Astrocyte of the cerebellum (primary cell): Measurements from ENCODE around the gene SWSAP1.

ENCODE experiments used
- DNase-seq: peaks from one replicate; pipeline ENCODE4 v3.0.0-alpha.2; 2011; ENCODE audit warnings: low read depth
- H3K4me3 ChIP-seq: 2 replicates; pipeline ENCODE4 v1.5.1; 2011; ENCODE audit warnings: mild to moderate bottlenecking, low read depth, low read length, moderate library complexity
- in situ Hi-C: cut with HindIII; loops from 2 replicates; pipeline ENCODE4 v1.10.0; 2017; ENCODE audit warnings: low sequenced_read_pairs
- TF ChIP-seq, protein P1 (sequence below): IDR thresholded peaks from 2 replicates; pipeline ENCODE4 v1.5.1; 2012; ENCODE audit warnings: low read length, low read depth, moderate library complexity, mild to moderate bottlenecking; ENCODE audit errors: missing control alignments

The SWSAP1 gene

GRCh38 chr19:11384778-11385129 is 10.3 kb downstream of the SWSAP1 start:
- no peak for DNase-seq
- in situ Hi-C loops: no loop called here
- TF ChIP-seq, protein P1, sequence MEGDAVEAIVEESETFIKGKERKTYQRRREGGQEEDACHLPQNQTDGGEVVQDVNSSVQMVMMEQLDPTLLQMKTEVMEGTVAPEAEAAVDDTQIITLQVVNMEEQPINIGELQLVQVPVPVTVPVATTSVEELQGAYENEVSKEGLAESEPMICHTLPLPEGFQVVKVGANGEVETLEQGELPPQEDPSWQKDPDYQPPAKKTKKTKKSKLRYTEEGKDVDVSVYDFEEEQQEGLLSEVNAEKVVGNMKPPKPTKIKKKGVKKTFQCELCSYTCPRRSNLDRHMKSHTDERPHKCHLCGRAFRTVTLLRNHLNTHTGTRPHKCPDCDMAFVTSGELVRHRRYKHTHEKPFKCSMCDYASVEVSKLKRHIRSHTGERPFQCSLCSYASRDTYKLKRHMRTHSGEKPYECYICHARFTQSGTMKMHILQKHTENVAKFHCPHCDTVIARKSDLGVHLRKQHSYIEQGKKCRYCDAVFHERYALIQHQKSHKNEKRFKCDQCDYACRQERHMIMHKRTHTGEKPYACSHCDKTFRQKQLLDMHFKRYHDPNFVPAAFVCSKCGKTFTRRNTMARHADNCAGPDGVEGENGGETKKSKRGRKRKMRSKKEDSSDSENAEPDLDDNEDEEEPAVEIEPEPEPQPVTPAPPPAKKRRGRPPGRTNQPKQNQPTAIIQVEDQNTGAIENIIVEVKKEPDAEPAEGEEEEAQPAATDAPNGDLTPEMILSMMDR: no peak

GRCh38 chr19:11387162-11388034 is 12.9 kb downstream of the SWSAP1 start:
- in situ Hi-C loops: no loop called here

More at GRCh38 chr19:11384778-11385129, 10.3 kb downstream of the SWSAP1 start:
- H3K4me3 ChIP-seq: no peak overlapping the region

GRCh38 chr19:11390359-11390758 is 15.9 kb downstream of the SWSAP1 start:
- in situ Hi-C loops: no loop called here
- H3K4me3 ChIP-seq: no peak overlapping the region
- TF ChIP-seq, protein P1: no peak
- no peak for DNase-seq

More at GRCh38 chr19:11387162-11388034, 12.9 kb downstream of the SWSAP1 start:
- H3K4me3 ChIP-seq: no peak overlapping the region
- DNase-seq: no peak
- TF ChIP-seq, protein P1: no peak

- in situ Hi-C loops: no loop called here
- TF ChIP-seq, protein P1: no peak
- H3K4me3 ChIP-seq: no peak overlapping the region
- no peak for DNase-seq
These were observed 16.6 kb downstream of the SWSAP1 start for GRCh38 chr19:11390933-11391680.

- TF ChIP-seq, protein P1: no peak
- H3K4me3 ChIP-seq: no peak overlapping the region
- in situ Hi-C loops: no loop called here
- DNase-seq: no peak
These were observed 22.7 kb downstream of the SWSAP1 start for GRCh38 chr19:11397089-11397610.

DNA sequence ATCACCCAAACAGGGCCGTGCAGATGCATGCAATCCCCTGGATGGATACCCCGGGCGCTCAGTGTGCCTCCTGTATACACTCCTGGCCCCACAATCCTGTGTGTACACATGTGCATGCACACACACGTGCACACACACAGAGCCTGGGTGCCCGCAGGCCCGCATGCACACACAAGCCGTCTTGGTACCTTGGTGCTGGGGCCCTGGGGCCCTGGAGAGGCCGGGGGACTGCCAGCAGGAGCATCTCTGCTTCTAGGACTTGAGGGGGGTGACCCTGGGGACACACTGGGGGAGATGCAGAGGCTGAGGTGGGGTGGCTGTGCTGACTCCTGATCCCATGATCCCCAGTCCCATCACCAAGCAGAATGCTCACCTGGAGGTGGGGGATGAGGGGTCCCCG is 25.2 kb downstream of the SWSAP1 start:
- H3K4me3 ChIP-seq: no peak overlapping the region
- TF ChIP-seq, protein P1: no peak
- in situ Hi-C loops: no loop called here
- DNase-seq: no peak
